HepG2 (cell line): Measurements from ENCODE around the gene S100Z.

ENCODE experiments used
- ARID3A ChIP-seq: IDR thresholded peaks from 2 replicates; pipeline ENCODE4 v1.6.1; 2012; ENCODE audit warnings: low read depth, low read length, improper control_type of control experiment
- KLF9 ChIP-seq: IDR thresholded peaks from 2 replicates; pipeline ENCODE4 v1.6.1; 2016; ENCODE audit warnings: low read depth
- MAFF ChIP-seq: IDR thresholded peaks from 2 replicates; pipeline ENCODE4 v1.6.1; 2011; ENCODE audit warnings: low read depth, low read length, improper control_type of control experiment
- MYC ChIP-seq: sonication (generic); formaldehyde crosslinking; IDR thresholded peaks from 2 replicates; pipeline ENCODE4 v1.9.0; 2021; ENCODE audit warnings: missing genetic modification reagents, borderline replicate concordance
- ZNF275 ChIP-seq: sonication (generic); formaldehyde crosslinking; IDR thresholded peaks from 2 replicates; pipeline ENCODE4 v1.8.0; 2022; ENCODE audit warnings: missing genetic modification reagents, mild to moderate bottlenecking, inconsistent platforms, borderline replicate concordance
- ZSCAN9 ChIP-seq: IDR thresholded peaks from 2 replicates; pipeline ENCODE4 v1.6.1; 2016; ENCODE audit warnings: borderline replicate concordance
- ZZZ3 ChIP-seq: sonication (generic); formaldehyde crosslinking; IDR thresholded peaks from 2 replicates; pipeline ENCODE4 v1.4.0; 2020; ENCODE audit warnings: missing genetic modification reagents, mild to moderate bottlenecking, borderline replicate concordance

- no peak for TF ChIP-seq ARID3A
- TF ChIP-seq MYC: no peak
- TF ChIP-seq ZSCAN9 (CRISPR knock-in tag): no peak
- TF ChIP-seq MAFF: no peak
- TF ChIP-seq KLF9 (CRISPR knock-in tag): no peak
- no peak for TF ChIP-seq ZNF275
- TF ChIP-seq ZZZ3 (CRISPR knock-in tag): no peak
Measured at GRCh38 chr5:76926329-76927105, 76.7 kb downstream of the S100Z start.
